NT2/D1 (cell line): Measurements from ENCODE around the gene NAPG.
"Not testable (repeated sequence)": the region's sequence is repeated elsewhere in the genome, so short reads cannot be mapped to it uniquely, and the experiment has no call there.

Experiments
- DNase-seq: peaks from one replicate; pipeline ENCODE4 v3.0.0-alpha.2; 2011; ENCODE audit warnings: low read depth, low spot score
- H3K27me3 ChIP-seq: 2 replicates; pipeline ENCODE4 v1.6.0; 2011; ENCODE audit warnings: mild to moderate bottlenecking; ENCODE audit not compliant: insufficient read length, insufficient read depth
- H3K36me3 ChIP-seq: 2 replicates; pipeline ENCODE4 v1.6.1; 2011; ENCODE audit warnings: mild to moderate bottlenecking, low read length, mixed read lengths; ENCODE audit not compliant: insufficient read depth, insufficient read length
- H3K4me1 ChIP-seq: 2 replicates; pipeline ENCODE4 v1.5.1; 2011; ENCODE audit not compliant: insufficient read depth, insufficient read length
- H3K4me3 ChIP-seq: 2 replicates; pipeline ENCODE4 v1.5.1; 2011; ENCODE audit warnings: low read depth; ENCODE audit not compliant: insufficient read length
- H3K9ac ChIP-seq: 2 replicates; pipeline ENCODE4 v1.6.0; 2011; ENCODE audit warnings: low read depth; ENCODE audit not compliant: insufficient read length
- H3K9me3 ChIP-seq: 2 replicates; pipeline ENCODE4 v1.5.1; 2011; ENCODE audit warnings: mild to moderate bottlenecking, low read length; ENCODE audit not compliant: insufficient read depth
- SUZ12 ChIP-seq: IDR thresholded peaks from 2 replicates; pipeline ENCODE4 v1.6.1; 2011; ENCODE audit not compliant: insufficient read length, insufficient read depth; ENCODE audit errors: extremely low read depth
- YY1 ChIP-seq: IDR thresholded peaks from 2 replicates; pipeline ENCODE4 v1.6.1; 2011; ENCODE audit not compliant: insufficient read length, insufficient read depth
- ZNF274 ChIP-seq: IDR thresholded peaks from 2 replicates; pipeline ENCODE4 v1.6.1; 2011; ENCODE audit warnings: mild to moderate bottlenecking, low read depth, low read length

The NAPG gene

GRCh38 chr18:10497206-10497749 lies 28.5 kb upstream of the NAPG start:
- Histone ChIP-seq H3K9ac (no peak overlapping the region), H3K27me3 (no peaks in the 10 kb centered on the region), H3K9me3 (no peaks in the 10 kb centered on the region), H3K4me1 (no peaks in the 10 kb centered on the region), H3K36me3 (no peaks in the 10 kb centered on the region), H3K4me3 (no peak overlapping the region)
- no peak for TF ChIP-seq SUZ12
- no peak for TF ChIP-seq YY1
- TF ChIP-seq ZNF274 = no peak
- DNase-seq = no peak

- H3K9me3 ChIP-seq = peaks cover 5% of the 10 kb centered on the region
- DNase-seq = no peak
- TF ChIP-seq YY1 (no peak), SUZ12 (no peak), ZNF274 (no peak)
Measured at GRCh38 chr18:10499230-10499629, 26.6 kb upstream of the NAPG start.

GRCh38 chr18:10500038-10500437 lies 25.8 kb upstream of the NAPG start:
- Histone ChIP-seq H3K27me3 (no peaks in the 10 kb centered on the region), H3K9ac (no peak overlapping the region), H3K4me3 (no peak overlapping the region), H3K36me3 (no peaks in the 10 kb centered on the region), H3K4me1 (no peaks in the 10 kb centered on the region), H3K9me3 (peaks cover 12% of the 10 kb centered on the region)
- DNase-seq = no peak
- TF ChIP-seq YY1 (no peak), ZNF274 (no peak), SUZ12 (no peak)

More at GRCh38 chr18:10499230-10499629, 26.6 kb upstream of the NAPG start:
- H3K4me3 ChIP-seq = no peak overlapping the region
- H3K9ac ChIP-seq = no peak overlapping the region
- no peaks in the 10 kb centered on the region for H3K4me1 ChIP-seq
- H3K36me3 ChIP-seq = no peaks in the 10 kb centered on the region
- no peaks in the 10 kb centered on the region for H3K27me3 ChIP-seq

GRCh38 chr18:10504723-10505122 lies 21.1 kb upstream of the NAPG start:
- Histone ChIP-seq H3K9me3 (peaks cover 29% of the 10 kb centered on the region), H3K4me3 (no peak overlapping the region)
- no peak for DNase-seq

GRCh38 chr18:10505892-10506291 lies 19.9 kb upstream of the NAPG start:
- H3K4me3 ChIP-seq, DNase-seq, H3K27me3 ChIP-seq, H3K4me1 ChIP-seq, H3K36me3 ChIP-seq, H3K9ac ChIP-seq: not testable (repeated sequence)
- H3K9me3 ChIP-seq = peaks cover 29% of the 10 kb centered on the region

More at GRCh38 chr18:10504723-10505122, 21.1 kb upstream of the NAPG start:
- Histone ChIP-seq H3K27me3 (no peaks in the 10 kb centered on the region), H3K9ac (no peak overlapping the region), H3K4me1 (no peaks in the 10 kb centered on the region), H3K36me3 (no peaks in the 10 kb centered on the region)
- TF ChIP-seq ZNF274 (no peak), YY1 (no peak), SUZ12 (no peak)

- no peak for TF ChIP-seq ZNF274
- TF ChIP-seq YY1 = no peak
- TF ChIP-seq SUZ12 = no peak
- DNase-seq = no peak
- H3K4me1 ChIP-seq = no peaks in the 10 kb centered on the region
- H3K4me3 ChIP-seq = no peak overlapping the region
- no peak overlapping the region for H3K9ac ChIP-seq
- no peaks in the 10 kb centered on the region for H3K27me3 ChIP-seq
- peaks cover 29% of the 10 kb centered on the region for H3K9me3 ChIP-seq
- H3K36me3 ChIP-seq = no peaks in the 10 kb centered on the region
Measured at GRCh38 chr18:10508591-10508990, 17.2 kb upstream of the NAPG start.

- Histone ChIP-seq H3K9me3 (peaks cover 15% of the 10 kb centered on the region), H3K4me3 (no peak overlapping the region), H3K36me3 (no peaks in the 10 kb centered on the region), H3K27me3 (no peaks in the 10 kb centered on the region), H3K4me1 (no peaks in the 10 kb centered on the region), H3K9ac (no peak overlapping the region)
- no peak for DNase-seq
- TF ChIP-seq YY1 (no peak), ZNF274 (no peak), SUZ12 (no peak)
Measured at GRCh38 chr18:10511236-10511635, 14.6 kb upstream of the NAPG start.
